HG03378 (cell line): ENCODE measurements around the gene C15orf61.

Source experiments
- ATAC-seq: cut with Tn5 transposase; IDR thresholded peaks from one replicate; pipeline ENCODE4 v1.9.1; 2021; ENCODE audit warnings: mild to moderate bottlenecking, moderate library complexity; ENCODE audit not compliant: unreplicated experiment

Gene C15orf61

GRCh38 chr15:67579164-67579563, 58.2 kb downstream of the C15orf61 start:
- ATAC-seq, result no peak
